H1 (cell line): ENCODE data around the gene SLC7A8. TPM values are rescaled to one million over a fixed set of nuclear protein-coding genes. Genes with fewer than 3 reads are reported as not detected.

Experiments used
- ASH2L ChIP-seq: fragments of 200-600, 300-600 bp; sonication (generic); IDR thresholded peaks from one replicate; pipeline ENCODE4 v1.7.1; 2017; ENCODE audit warnings: low read length
- CBX5 ChIP-seq: fragments of 300-800, 300-1000 bp; sonication (generic); IDR thresholded peaks from 2 replicates; pipeline ENCODE4 v1.7.1; 2016; ENCODE audit warnings: antibody characterized with exemption, low read length, low read depth
- CEBPB ChIP-seq: IDR thresholded peaks from 2 replicates; pipeline ENCODE4 v1.6.1; 2012; ENCODE audit warnings: low read depth, low read length
- CREB1 ChIP-seq: IDR thresholded peaks from 2 replicates; pipeline ENCODE4 v1.6.1; 2012; ENCODE audit warnings: inconsistent platforms
- CTCF ChIP-seq, 3 experiments: IDR thresholded peaks; 1 replicate in 2 of 3; 2 replicates in 1 of 3; pipeline versions ENCODE4 v1.5.1 to v1.6.1; 2011; ENCODE audit warnings: low read length in 3 of 3, mild to moderate bottlenecking in 3 of 3, inconsistent platforms in 2 of 3, low read depth in 1 of 3, moderate library complexity in 1 of 3; ENCODE audit not compliant: insufficient read depth in 1 of 3; ENCODE audit errors: control extremely low read depth in 1 of 3
- EGR1 ChIP-seq: IDR thresholded peaks from 2 replicates; pipeline ENCODE4 v1.6.1; 2011; ENCODE audit warnings: low read depth, low read length, borderline replicate concordance
- EP300 ChIP-seq, 2 experiments: IDR thresholded peaks; 1 replicate in 1 of 2; 2 replicates in 1 of 2; pipeline ENCODE4 v1.6.1; 2011 to 2012; ENCODE audit warnings: low read depth in 2 of 2, low read length in 2 of 2, mild to moderate bottlenecking in 2 of 2, borderline replicate concordance in 1 of 2, inconsistent platforms in 1 of 2, moderate library complexity in 1 of 2
- GABPA ChIP-seq: IDR thresholded peaks from 2 replicates; pipeline ENCODE4 v1.6.1; 2011; ENCODE audit warnings: mild to moderate bottlenecking, low read length, moderate library complexity, borderline replicate concordance; ENCODE audit not compliant: insufficient read depth
- KDM5A ChIP-seq: fragments of 200-600 bp; IDR thresholded peaks from 2 replicates; pipeline ENCODE4 v1.7.1; 2012; ENCODE audit warnings: mild to moderate bottlenecking, low read length, inconsistent platforms, mixed read lengths
- POLR2AphosphoS5 ChIP-seq: IDR thresholded peaks from 2 replicates; pipeline ENCODE4 v1.6.1; 2011; ENCODE audit warnings: low read depth, low read length
- POU5F1 ChIP-seq: IDR thresholded peaks from 2 replicates; pipeline ENCODE4 v1.6.1; 2011; ENCODE audit warnings: low read depth, mild to moderate bottlenecking, low read length, moderate library complexity
- RAD21 ChIP-seq, 2 experiments: IDR thresholded peaks in 1 of 2; conservative IDR thresholded peaks in 1 of 2; 2 replicates each; pipeline ENCODE4 v1.6.1; 2011; ENCODE audit warnings: low read depth in 2 of 2, low read length in 2 of 2, improper control_type of control experiment in 1 of 2, inconsistent platforms in 1 of 2, mild to moderate bottlenecking in 1 of 2, moderate library complexity in 1 of 2
- RFX5 ChIP-seq: IDR thresholded peaks from 2 replicates; pipeline ENCODE4 v1.6.1; 2011; ENCODE audit warnings: low read depth, low read length, improper control_type of control experiment, borderline replicate concordance
- SAP30 ChIP-seq: fragments of 300-600 bp; sonication (generic); IDR thresholded peaks from 2 replicates; pipeline ENCODE4 v1.7.1; 2012; ENCODE audit warnings: low read length, moderate library complexity, mild to moderate bottlenecking, inconsistent platforms; ENCODE audit not compliant: insufficient read depth, insufficient replicate concordance
- SIN3A ChIP-seq, 2 experiments: IDR thresholded peaks in 1 of 2; conservative IDR thresholded peaks in 1 of 2; 2 replicates each; pipeline ENCODE4 v1.6.1; 2011 to 2012; ENCODE audit warnings: low read length in 2 of 2, improper control_type of control experiment in 1 of 2, low read depth in 1 of 2, mild to moderate bottlenecking in 1 of 2
- SIRT6 ChIP-seq: IDR thresholded peaks from one replicate; pipeline ENCODE4 v1.7.1; 2012; ENCODE audit warnings: low read length, inconsistent platforms
- SP1 ChIP-seq: IDR thresholded peaks from 2 replicates; pipeline ENCODE4 v1.6.1; 2011; ENCODE audit warnings: low read depth, low read length
- SRF ChIP-seq: IDR thresholded peaks from 2 replicates; pipeline ENCODE4 v1.6.1; 2011; ENCODE audit warnings: mild to moderate bottlenecking, low read depth, low read length, moderate library complexity
- TAF1 ChIP-seq: IDR thresholded peaks from 2 replicates; pipeline ENCODE4 v1.6.1; 2011; ENCODE audit warnings: mild to moderate bottlenecking, low read depth, low read length
- TBP ChIP-seq: IDR thresholded peaks from 2 replicates; pipeline ENCODE4 v1.6.1; 2011; ENCODE audit warnings: low read depth, low read length, improper control_type of control experiment
- YY1 ChIP-seq: IDR thresholded peaks from 2 replicates; pipeline ENCODE4 v1.6.1; 2011; ENCODE audit warnings: low read depth, mild to moderate bottlenecking, low read length
- polyA plus RNA-seq, 7 experiments: library from polyadenylated mRNA; depleted of rRNA in 3 of 7; stranded (reverse) in 5 of 7; unstranded in 2 of 7; fragments of >200 nt in 5 of 7; fragments of 200-250 nt in 2 of 7; gene quantifications; 1 replicate in 5 of 7; 2 replicates in 1 of 7; 4 replicates in 1 of 7; pipeline versions ENCODE4 v1.2.1 to v1.2.3, GENCODE V29; 2011 to 2013; ENCODE audit warnings: missing spikeins in 2 of 7, mixed read lengths in 2 of 7
- total RNA-seq: library from RNA; stranded (reverse); fragmentation: NEBNext Ultra II Directional; extraction: Animal tissue kit (Norgen Biotek cat#: 25700); gene quantifications from 2 replicates; pipeline ENCODE4 v1.2.1, GENCODE V29; 2021

Gene SLC7A8
- total and polyA plus RNA-seq, 2 of the 8 experiments (the other 6 are each of a cell fraction or from before 2014, with no cell fraction given): 182 to 204 TPM

DNA sequence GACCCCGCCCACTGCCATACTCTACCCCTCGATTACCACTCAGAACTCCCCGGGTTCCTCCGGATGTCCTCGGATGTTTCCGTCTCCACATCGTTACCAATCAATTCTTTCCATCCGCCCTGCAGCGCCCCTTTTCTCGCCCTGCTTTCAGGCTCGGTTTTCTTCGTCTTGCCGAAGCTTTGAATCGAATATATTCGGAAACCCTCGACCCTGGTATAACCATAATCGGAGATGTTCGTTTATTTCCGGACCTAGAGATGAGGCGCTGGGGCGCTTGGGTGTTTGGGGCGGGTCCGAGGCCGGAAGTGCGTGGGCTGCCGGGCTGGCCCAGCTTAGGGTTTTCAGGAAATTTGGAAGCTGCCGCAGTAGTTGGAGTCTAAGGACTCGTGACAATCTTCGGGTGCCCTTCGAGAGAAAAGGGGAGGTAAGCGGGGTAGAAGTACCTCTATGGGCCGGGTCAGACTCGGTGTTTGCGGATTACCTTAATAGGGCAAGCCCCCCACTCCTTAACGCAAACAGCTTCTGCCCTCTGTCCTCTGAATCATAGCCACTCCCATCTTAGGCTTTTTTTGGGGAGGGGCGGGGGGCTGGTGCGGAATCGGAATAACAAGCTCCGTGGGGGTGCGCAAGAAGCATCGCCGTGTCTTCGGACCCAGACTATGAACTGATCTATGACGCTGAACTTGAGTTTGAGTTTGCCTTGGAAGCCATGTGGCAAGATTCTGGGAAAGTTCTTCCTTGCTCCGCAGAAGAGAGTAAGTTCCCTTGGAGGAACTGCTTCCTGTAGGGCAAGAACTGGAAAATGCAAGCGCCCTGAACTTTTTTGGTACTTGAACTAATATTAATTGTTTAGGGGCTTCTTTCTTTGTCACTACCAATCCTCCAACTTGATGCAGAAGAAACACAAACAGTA lies 88.0 kb downstream of the SLC7A8 start, which contains the start of gene C14orf119 (continued):
- TF ChIP-seq SP1 (peak; percentile 31; the same call in 1 of the 2 replicates), GABPA (no peak), RFX5 (no peak), SRF (no peak), POLR2AphosphoS5 (peak; percentile 19), EGR1 (peak; percentile 73; the same call in 1 of the 2 replicates), POU5F1 (no peak), CREB1 (0 out of 2 replicates have a peak, but pooled peaks have one; percentile 24), TBP (peak; percentile 71), YY1 (no peak), SIRT6 (no peak), CBX5 (no peak), ASH2L (no peak), CEBPB (no peak), SIN3A (conservative IDR thresholded peaks at IDR 0.05 in 1 of 2, IDR thresholded peaks at IDR 0.05 in 1 of 2; ENCODE audit: low read depth in 1 of 2, low read length in 2 of 2) (peak; percentile 71 to 79; a peak in 3 of 4 replicates), TAF1 (peak; percentile 57), EP300 (IDR thresholded peaks at IDR 0.05; ENCODE audit: borderline replicate concordance in 1 of 2, low read depth in 2 of 2, low read length in 2 of 2) (no peak), CTCF (IDR thresholded peaks at IDR 0.05; ENCODE audit: control extremely low read depth in 1 of 3, insufficient read depth in 1 of 3, low read depth in 1 of 3, low read length in 3 of 3) (no peak), SAP30 (no peak), RAD21 (IDR thresholded peaks at IDR 0.05 in 1 of 2, conservative IDR thresholded peaks at IDR 0.05 in 1 of 2; ENCODE audit: low read depth in 2 of 2, low read length in 2 of 2) (no peak), KDM5A (no peak)
